Measurements from ENCODE around the gene G6PC3.

Gene G6PC3

DNA sequence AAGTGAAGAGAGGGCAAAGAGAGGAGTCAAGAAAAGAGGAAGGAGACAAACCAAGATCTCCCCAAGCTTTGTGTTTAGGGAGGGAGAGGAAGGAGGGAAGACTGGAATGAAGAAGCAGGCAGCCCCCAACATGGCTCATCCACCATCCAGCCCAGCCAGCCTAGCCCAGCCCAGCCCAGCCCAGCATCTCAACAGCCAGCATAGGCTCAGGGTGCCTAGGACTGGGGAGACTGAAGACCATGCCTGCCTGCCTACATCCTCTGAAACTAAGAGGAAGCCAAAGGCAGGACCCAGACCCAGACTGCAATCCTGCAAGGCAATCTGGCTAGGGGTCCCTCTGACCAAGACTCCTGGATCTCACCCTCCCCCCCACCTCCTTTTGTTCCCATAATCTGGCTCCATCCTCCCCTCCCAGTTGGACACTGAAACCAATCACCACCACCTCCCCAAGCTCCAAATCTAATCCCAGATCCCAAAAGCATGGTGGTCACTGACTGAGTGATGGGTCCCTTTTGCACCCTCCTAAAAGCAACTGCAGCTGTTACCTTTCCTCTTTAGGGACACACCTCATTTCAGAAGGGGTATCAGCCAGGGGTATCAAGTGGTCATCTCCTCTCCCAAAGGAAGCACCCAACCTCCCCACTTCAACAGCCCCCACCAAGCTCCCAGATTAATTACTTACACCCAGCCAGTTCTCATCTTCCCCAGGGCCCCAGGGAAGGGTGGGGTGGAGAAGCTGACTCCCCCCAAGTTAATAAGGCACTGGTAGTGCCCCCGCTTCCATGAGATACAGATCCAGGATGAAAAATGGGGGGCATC, 51.7 kb downstream of the G6PC3 start (continued):
- TF ChIP-seq INSM2 (tag by site-specific recombination; IDR thresholded peaks at IDR 0.05) (no peak), ZFP37 (tag by site-specific recombination; IDR thresholded peaks at IDR 0.05) (no peak), ZNF449 (tag by site-specific recombination; IDR thresholded peaks at IDR 0.05) (peak; percentile 82; the same call in 1 of the 2 replicates), ZNF19 (tag by site-specific recombination; IDR thresholded peaks at IDR 0.05; ENCODE audit: low read depth) (no peak), ZFP41 (tag by site-specific recombination; IDR thresholded peaks at IDR 0.05; ENCODE audit: borderline replicate concordance) (no peak), ZNF274 (IDR thresholded peaks at IDR 0.05; ENCODE audit: low read length) (no peak), ZNF274 (tag by site-specific recombination; IDR thresholded peaks at IDR 0.05; ENCODE audit: borderline replicate concordance) (no peak), ZBTB17 (tag by site-specific recombination; IDR thresholded peaks at IDR 0.05) (no peak), ZNF155 (tag by site-specific recombination; IDR thresholded peaks at IDR 0.05) (no peak), ZNF239 (tag by site-specific recombination; IDR thresholded peaks at IDR 0.05) (no peak), BCL11A (tag by site-specific recombination; IDR thresholded peaks at IDR 0.05; ENCODE audit: low read depth) (no peak)
- TF ChIP-seq, protein P1, sequence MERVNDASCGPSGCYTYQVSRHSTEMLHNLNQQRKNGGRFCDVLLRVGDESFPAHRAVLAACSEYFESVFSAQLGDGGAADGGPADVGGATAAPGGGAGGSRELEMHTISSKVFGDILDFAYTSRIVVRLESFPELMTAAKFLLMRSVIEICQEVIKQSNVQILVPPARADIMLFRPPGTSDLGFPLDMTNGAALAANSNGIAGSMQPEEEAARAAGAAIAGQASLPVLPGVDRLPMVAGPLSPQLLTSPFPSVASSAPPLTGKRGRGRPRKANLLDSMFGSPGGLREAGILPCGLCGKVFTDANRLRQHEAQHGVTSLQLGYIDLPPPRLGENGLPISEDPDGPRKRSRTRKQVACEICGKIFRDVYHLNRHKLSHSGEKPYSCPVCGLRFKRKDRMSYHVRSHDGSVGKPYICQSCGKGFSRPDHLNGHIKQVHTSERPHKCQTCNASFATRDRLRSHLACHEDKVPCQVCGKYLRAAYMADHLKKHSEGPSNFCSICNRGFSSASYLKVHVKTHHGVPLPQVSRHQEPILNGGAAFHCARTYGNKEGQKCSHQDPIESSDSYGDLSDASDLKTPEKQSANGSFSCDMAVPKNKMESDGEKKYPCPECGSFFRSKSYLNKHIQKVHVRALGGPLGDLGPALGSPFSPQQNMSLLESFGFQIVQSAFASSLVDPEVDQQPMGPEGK (tag by site-specific recombination; IDR thresholded peaks at IDR 0.05) = peak; percentile 5; the same call in 1 of the 2 replicates
- TF ChIP-seq, protein P2, sequence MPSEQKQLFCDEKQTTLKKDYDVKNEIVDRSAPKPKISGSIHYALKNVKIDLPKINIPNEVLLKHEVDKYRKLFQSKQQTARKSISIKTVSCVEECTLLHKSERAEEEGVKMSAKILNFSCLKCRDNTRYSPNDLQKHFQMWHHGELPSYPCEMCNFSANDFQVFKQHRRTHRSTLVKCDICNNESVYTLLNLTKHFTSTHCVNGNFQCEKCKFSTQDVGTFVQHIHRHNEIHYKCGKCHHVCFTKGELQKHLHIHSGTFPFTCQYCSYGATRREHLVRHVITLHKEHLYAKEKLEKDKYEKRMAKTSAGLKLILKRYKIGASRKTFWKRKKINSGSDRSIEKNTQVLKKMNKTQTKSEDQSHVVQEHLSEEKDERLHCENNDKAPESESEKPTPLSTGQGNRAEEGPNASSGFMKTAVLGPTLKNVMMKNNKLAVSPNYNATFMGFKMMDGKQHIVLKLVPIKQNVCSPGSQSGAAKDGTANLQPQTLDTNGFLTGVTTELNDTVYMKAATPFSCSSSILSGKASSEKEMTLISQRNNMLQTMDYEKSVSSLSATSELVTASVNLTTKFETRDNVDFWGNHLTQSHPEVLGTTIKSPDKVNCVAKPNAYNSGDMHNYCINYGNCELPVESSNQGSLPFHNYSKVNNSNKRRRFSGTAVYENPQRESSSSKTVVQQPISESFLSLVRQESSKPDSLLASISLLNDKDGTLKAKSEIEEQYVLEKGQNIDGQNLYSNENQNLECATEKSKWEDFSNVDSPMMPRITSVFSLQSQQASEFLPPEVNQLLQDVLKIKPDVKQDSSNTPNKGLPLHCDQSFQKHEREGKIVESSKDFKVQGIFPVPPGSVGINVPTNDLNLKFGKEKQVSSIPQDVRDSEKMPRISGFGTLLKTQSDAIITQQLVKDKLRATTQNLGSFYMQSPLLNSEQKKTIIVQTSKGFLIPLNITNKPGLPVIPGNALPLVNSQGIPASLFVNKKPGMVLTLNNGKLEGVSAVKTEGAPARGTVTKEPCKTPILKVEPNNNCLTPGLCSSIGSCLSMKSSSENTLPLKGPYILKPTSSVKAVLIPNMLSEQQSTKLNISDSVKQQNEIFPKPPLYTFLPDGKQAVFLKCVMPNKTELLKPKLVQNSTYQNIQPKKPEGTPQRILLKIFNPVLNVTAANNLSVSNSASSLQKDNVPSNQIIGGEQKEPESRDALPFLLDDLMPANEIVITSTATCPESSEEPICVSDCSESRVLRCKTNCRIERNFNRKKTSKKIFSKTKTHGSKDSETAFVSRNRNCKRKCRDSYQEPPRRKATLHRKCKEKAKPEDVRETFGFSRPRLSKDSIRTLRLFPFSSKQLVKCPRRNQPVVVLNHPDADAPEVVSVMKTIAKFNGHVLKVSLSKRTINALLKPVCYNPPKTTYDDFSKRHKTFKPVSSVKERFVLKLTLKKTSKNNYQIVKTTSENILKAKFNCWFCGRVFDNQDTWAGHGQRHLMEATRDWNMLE (tag by site-specific recombination; conservative IDR thresholded peaks at IDR 0.05; ENCODE audit: low read depth) = no peak
- TF ChIP-seq, protein P3, sequence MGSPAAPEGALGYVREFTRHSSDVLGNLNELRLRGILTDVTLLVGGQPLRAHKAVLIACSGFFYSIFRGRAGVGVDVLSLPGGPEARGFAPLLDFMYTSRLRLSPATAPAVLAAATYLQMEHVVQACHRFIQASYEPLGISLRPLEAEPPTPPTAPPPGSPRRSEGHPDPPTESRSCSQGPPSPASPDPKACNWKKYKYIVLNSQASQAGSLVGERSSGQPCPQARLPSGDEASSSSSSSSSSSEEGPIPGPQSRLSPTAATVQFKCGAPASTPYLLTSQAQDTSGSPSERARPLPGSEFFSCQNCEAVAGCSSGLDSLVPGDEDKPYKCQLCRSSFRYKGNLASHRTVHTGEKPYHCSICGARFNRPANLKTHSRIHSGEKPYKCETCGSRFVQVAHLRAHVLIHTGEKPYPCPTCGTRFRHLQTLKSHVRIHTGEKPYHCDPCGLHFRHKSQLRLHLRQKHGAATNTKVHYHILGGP (tag by site-specific recombination; IDR thresholded peaks at IDR 0.05) = no peak
